Hematopoietic multipotent progenitor cell treated with erythropoietin and hydrocortisone succinate and interleukin-3 and kit ligand, for 4 days (in vitro differentiated cells): ENCODE data around the gene TADA2B.
"Not testable (repeated sequence)": the region's sequence is repeated elsewhere in the genome, so short reads cannot be mapped to it uniquely, and the experiment has no call there.

Experiments
- DNase-seq: peaks from one replicate; pipeline ENCODE4 v3.0.0-alpha.2; 2015

The TADA2B gene

DNA sequence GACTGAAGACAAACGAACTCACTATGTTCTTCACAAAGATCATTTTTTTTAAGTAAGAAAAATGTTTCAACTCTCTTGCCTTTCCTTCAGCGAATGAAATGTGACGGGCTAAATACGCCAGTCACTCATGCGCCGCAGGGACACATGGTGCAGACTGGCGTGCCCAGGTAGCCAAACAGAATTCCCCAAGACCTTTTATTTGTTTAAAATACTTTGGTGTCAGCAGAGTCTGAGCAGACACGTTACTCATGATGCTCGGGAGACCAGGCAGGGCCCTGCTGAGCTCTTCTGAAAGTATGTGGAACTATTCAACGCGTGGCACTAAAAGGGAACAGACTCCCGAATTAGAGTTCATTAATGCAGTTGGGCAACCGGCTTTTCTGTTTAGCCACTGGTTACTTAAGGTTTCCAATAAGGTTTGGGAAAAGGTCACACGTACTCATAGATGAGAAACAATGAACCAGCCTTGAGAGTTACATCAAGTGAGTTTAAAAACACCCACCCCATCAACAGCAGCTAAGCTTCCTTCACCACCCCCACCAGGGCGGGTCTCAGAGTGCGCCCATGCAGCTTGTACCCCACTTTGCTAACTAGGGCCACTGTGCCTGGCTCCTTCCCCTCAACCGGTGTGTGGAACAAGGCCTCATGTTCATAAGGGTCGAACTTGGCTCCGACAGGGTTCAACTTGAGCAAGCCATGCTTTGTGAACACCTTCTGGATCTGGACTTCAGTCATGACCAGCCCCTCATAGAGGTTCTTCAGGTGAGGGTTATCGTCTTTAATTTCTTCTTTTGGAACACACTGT is 17.4 kb downstream of the TADA2B start:
- no peak for DNase-seq

DNA sequence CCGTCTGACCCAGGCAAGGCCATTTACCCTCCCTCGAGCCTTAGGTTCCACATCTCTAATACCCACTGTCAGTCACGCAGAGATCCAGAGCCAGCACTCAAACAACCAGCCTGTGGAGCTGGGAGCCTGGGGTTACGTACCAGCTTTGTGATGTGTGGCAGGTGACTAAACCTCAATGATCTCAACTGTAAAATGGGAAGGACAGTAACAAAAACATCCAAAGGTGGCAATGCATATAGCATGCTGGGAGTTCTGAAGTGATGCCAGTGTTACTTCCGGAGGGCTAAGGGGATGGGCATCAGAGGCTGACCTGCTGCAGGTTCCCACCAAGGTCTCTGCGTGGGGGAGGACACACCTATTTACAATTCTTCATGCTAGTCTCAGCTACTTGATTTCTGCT is 18.6 kb downstream of the TADA2B start:
- no peak for DNase-seq

DNA sequence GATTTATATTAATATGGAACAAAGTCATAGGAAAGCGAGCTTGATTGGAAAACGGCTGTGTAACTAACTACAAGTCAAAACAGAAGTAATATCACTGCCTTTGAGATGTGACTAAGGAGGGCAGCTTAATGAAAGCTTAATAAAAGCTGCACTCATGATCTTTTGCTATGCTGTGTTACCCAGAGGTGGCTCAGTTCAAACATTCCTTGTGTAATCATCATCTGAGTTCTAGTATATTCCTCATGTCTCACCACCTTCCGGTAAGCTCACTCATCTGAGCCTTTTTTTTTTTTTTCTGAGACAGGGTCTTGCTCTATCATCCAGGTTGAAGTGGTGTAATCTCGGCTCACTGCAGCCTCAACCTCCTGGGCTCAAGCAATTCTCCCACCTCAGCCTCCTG is 19.6 kb downstream of the TADA2B start:
- no peak for DNase-seq

DNA sequence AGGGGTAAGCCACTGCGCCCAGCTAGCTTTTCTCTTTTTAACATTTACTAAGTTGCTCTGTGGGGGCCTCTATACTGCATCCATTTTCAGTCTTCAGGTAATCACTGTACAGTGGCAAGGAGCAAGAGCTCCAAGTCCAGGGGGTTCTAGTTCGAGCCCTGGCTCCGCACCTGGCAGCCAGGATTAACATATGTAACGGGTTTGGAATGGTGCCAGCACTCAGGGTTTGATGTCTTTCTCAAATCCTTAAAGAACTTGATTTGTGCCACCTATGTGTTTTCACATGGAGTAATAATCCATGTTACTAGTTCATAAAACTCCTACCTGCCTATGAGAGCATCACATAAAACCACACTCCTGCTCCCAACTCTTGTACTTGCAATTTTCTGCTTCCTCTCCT is 20.2 kb downstream of the TADA2B start:
- DNase-seq = no peak

DNA sequence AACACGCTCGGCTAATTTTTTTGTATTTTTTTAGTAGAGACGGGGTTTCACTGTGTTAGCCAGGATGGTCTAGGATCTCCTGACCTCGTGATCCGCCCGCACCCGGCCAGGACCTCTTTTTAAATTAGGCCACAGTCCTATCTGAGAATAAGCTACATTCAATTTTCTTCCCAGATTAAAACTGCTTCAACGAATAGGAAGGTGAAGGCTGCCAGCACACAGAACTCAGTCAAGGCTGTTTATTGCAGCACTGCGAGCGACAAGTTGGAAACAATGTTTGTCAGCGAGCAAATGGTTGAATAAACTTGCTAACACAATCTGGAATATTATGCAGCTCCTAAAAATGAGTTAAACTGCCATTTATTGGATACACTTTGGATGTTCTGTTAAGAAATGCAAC is 22.8 kb downstream of the TADA2B start:
- no peak for DNase-seq

DNA sequence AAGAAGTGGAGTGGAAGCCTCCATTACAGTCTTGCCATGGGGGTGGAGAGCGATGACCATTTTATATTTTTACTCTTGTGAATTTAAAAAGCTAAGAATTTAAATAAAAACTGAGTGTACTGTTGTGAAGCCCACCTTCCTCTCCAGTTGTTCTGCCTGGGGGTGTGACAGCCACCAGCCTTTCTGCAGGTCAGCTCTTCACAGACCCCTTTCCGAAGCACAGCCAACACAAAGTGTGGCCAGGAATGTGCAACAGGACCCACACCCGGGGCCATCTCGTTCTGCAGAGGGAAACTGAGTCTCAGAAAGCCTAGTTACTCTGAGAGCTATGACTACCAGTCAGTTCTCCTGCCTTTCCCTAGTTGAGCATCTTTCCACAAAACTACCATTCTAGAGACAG is 23.3 kb downstream of the TADA2B start:
- DNase-seq = no peak

DNA sequence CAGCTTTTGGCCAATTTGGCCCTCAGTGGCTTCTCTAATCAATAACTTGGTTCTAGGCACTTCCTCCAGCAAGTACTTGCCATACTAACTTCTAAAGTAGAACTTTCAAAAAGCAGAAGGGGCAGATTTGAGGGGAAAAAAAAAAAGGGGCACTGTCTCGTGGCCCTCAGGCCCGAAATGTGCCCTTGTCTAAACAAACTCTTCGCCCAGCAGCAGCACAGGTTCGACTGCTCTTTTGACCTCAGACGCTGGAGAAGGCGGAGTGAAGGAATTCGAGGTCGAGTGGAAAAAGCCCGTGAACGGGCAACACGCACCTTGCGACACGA is 23.9 kb downstream of the TADA2B start:
- no peak for DNase-seq

DNA sequence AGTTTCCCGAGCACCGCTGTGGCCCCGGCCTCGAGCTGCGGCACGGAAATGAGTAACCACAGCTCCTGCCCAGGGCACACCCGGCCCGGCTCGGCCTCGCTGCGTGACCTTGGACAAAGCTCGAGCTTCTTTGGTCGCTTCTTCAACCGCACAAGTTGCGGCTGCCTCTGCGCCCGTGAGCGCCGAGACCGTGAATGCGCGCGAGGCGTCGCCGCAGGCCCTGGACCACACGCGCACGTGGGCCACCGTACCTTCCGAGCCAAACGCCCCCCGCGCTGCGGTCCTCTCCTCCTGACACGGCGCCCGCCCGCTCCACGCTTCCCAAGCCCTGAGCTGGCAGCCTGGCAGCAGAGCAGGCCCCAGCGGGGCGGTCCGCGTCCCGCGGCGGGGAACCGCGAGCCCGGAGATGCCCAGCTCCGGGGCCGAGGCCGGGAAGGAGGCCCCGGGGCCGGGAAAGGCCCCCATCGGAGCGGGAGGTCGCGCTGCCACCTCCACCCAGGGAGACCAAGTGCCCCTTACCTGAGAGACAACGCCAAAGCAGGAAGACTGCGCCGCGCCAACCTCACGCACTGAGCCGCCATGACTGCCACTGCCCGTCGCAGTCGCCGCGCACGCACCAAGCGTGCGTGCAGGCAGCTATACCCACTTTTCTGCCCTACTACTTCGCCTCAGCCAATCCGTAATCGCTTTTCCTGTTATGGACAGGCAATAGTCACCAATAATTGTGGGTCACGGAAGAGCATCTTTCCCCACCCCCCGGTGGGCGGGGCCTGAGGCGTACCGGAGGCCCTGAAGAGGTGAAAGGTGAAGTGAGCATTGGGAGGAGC is 24.5 kb downstream of the TADA2B start, which contains the start of gene GRPEL1:
Gene GRPEL1 (minus strand): TSS at position 613 of the 827 bp plus-strand sequence. CDS start 32 bp downstream, at position 581.
- DNase-seq = peak; percentile 100

DNA sequence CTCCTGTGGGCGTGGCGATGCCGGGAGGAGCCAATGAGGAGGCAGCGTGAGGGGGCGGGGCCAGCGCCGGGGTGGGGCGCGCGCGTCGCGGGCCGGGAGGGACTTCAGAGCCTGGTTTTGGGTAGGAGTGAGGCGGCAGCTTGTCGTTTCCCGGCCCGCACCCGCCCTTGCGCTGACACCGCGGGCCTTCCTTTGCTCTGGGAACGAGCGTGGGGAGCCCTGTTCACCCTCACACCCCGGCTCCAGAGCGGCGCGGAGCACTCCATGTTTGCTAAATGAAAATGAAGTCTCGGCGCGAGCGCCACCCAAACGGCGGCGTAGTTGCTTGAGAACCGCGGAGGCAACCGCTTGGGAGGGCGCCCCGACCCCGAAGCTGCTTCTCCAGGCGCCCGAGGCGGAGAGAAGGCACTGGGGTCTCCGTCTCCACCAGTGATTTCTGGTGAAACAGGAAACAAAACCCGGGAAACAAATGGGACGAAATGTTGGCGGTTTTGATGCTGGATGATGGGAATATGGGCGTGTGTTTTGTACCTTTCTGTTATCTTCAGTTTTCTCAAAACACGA is 25.2 kb downstream of the TADA2B start:
- DNase-seq = no peak

DNA sequence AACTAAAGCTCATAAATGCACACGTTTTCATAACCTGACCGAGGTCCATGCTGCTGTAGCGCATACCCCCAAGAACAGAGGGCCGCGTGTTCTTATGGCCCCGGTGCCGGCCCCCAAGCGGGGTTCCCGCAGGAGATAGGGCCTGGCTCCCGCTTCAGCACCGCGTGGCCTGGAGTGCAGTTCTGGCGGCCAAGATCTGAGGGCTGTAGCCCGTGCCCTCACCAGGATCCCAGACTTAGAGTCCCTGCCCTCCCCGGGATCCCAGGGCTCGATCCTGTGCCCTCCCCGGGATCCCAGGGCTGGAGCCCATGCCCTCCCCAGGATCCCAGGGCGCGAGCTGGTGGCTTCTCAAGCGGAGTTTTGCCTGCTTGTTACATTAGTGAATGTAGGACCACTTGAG is 25.7 kb downstream of the TADA2B start:
- DNase-seq = peak; percentile 53

DNA sequence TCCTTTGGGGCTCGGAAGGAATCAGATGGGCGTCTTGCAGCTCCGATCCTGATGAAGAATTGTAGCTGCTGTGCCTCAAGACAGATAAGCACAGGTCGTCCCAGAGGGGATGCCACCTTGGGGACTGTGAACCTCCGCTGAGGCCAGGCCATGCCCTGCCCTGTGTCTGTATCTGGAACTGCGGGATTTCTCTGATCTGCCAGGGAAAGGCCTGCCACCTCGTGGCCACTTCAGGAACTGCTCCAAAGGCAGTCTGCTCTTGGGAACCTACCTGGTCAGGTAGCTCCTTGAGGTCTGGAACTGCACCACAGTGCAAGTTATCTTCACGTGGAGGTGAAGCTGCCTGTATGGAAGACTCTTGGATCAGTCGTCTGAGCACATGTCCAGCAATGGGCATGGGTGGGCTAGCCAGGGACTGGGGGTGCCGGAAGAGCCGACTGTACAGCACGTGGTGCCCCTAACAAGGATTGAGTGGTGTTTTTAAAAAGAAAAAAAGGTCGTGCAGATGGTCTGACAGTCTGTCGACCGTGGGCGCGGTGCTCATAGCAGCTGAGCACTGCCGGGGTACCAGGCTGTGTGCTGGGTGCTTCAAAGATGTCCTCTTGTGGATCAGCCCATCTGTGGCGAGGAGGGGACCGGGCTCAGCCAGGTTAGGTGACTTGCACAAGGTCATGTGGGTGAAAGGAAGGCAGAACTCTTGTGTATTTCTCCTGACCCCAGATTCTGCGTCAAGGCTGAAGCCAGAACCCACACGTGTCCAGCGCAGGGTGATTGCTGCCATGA is 27.7 kb downstream of the TADA2B start:
- DNase-seq = peak; percentile 91

DNA sequence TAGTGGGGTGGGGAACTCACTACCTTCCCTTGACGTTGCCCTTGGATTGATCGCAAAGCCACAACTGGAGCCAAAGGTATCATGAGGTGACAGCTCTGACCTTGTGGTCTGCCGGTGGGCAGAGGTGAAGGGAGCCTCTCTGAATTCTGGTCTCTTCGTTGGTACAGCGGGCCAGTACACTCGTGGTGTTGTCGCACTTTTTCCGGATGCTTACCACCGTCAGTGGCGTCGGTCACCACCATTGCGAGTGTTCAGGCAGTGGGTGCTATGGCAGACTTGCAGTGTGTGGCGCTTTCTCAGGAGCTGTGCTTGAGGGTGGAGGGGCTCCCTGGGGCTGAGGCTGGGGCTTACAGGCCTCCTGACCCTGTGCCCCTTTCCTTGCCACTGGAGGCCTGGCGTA is 29.9 kb downstream of the TADA2B start:
- no peak for DNase-seq

DNA sequence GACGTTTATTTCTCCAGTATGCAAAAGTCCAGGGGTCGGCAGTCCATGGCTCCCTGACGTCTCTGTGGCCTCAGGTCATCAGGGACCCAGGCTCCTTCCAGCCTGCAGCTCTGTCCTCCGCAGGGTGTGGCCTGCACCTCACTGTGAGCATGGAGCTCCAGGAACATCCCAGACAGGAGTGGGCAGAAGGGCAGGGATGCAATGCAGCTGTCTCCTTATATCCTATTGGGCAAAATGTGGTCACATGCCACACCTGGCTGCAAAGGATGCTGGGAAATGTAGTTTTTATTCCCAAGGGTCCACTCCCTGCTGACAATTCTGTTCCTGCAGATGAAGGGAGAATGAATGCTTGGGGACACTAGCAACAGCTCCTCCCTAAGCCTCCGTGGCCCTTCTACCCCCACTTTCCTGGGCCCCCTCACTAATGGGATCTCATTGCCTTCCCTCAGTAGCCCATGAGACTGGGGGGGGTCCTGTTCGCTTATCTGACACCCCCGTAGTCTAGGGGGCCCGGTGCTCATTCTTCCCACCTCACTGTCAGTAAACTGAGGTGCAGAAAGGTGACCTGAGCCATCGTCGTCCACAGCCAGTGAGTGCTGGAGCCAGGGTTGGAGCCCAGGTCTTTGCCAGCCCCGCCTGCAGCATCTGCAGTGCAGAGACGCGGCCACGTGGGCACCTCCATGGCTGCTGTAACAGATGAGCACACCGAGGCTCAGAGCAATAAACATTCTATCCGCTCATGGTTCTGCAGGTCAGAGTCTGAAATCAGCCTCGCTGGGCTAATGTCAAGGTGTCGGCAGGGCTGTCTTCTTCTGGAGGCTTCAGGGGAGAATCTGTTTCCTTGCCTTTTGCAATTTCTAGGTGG is 30.6 kb downstream of the TADA2B start:
- DNase-seq = peak; percentile 73

DNA sequence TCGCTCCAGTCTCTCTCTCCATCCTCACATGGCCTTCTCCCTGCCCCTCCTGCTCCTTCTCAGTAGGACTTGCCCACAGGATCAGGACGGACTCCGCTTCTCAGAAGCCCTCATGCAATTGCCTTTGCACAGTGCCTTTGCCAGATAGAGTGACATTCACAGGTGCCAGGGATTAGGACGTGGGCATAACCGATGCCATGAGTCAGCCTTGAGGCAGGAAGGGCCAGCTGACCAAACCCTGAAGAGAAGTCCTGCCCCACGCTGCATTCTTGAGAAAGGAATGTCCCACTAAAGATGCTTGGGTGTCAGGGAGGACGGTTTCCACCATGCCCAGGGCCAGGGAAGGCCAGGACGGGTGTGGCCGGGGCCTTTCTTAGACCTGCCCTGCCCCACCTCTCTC is 31.3 kb downstream of the TADA2B start:
- no peak for DNase-seq

DNA sequence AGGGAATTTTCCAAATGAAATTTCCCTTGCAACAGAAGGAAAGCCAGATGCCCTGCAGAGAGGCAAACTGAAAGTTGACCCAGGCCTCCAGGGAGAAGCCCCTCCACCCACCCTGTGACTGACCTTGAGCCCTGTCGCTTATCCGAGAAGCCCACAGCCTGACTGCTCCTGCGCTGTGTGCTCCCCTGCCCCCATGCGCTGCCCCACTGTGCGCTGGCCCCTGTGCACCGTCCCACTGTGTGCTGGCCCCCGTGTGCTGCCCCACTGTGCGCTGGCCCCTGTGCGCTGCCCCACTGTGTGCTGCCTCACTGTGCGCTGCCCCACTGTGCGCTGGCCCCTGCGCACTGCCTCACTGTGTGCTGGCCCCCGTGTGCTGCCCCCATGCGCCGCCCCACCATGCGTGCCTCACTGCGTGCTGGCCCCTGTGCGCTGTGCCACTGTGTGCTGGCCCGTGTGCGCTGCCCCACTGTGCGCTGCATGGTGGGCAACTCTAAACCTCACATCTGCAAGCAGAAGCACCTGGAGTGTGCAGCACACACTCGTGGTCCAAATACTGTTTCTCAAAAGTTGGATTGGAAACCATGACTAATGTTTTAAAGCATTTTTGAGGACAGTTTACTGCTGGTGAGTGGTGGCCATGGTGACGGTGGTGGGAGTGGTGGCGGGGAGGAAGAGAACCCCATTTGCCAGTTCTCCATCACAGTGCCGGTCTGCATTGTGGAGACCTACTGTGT is 33.0 kb downstream of the TADA2B start:
- DNase-seq = no peak

DNA sequence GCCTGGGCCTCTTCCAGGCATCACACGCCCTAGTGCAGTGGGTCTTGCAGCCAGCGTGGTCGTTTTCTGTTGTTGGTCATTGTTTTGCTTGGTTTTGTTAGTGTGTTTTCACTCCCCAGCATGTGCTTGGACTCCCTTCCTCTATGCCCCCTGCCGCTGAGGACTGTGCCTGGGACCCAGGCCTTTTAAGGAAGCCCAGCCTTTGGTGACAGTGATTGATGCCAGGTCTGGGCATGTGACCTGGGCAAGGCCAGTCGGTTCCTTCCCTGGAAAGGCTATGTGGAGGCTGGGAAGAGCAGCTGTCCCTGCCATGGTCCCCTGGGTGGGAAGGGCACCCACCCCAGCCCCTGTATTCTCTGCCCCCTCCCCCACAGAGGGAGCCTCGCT is 33.5 kb downstream of the TADA2B start:
- no peak for DNase-seq

DNA sequence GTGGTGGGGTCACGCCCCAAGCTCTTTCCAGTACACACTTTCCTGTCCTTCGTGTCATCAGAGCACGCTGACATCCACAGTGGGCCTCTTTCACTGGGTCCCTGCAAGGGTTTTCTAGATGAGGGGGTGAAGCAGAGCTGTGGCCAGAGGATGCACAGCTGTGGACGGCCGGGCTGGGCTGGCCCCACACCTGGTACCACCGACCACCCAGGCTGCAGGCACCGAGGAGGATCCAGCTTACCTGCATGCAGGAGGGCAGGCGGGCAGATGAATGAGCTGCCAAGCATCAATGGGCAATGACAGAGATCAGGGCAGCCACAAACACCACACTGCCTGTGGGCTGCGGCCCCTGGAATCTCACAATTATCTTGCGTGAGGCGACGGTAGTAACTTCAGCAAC is 34.2 kb downstream of the TADA2B start:
- no peak for DNase-seq

DNA sequence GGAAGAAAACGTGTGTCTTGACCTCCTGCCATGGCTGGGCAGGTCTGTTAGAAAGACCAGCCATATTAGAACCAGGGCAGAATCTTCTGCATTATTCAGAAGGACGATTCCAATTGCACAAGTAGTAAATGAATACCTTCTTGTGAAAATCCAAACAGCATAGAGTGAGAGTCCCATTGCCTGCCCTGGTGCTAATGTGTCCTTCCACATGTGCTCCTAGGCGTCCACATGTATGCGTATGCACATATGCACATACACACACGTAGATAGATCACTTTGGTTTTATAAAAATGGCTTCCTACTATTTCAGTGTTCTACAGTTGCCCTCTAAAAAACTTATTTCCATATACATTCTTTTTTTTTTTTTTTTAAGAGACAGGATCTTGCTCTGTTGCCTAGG is 34.9 kb downstream of the TADA2B start:
- DNase-seq = no peak

DNA sequence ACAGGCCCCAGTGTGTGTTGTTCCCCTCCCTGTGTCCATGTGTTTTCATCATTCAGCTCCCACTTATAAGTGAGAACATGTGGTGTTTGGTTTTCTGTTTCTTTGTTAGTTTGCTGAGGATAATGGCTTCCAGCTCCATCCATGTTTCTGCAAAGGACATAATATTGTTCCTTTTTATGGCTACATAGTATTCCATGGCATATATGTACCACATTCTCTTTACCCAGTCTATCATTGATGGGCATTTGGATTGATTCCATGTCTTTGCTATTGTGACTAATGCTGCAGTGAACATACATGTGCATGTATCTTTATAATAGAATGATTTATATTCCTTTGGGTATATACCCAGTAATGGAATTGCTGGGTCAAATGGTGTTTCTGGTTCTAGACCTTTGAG is 36.3 kb downstream of the TADA2B start:
- DNase-seq = not testable (repeated sequence)

DNA sequence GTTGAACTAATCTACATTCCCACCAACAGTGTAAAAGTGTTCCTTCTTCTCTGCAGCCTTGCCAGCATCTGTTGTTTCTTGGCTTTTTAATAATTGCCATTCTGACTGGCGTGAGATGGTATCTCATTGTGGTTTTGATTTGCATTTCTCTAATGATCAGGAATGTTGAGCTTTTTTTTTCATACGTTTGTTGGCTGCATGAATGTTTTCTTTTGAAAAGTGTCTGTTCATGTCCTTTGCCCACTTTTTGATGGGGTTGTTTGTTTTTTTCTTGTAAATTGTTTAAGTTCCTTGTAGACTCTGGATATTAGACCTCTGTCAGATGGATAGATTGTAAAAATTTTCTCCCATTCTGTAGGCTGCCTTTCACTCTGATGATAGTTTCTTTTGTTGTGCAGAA is 36.7 kb downstream of the TADA2B start:
- not testable (repeated sequence) for DNase-seq
